Neutrophil (primary cell): ENCODE measurements around the gene RABL3.
"Not testable (repeated sequence)": the region's sequence is repeated elsewhere in the genome, so short reads cannot be mapped to it uniquely, and the experiment has no call there.

Source experiments
- H3K27ac ChIP-seq: fragments of 200-600 bp; sonication (generic); 2 replicates; pipeline ENCODE4 v1.5.1; 2016; ENCODE audit warnings: mild to moderate bottlenecking, moderate library complexity
- H3K27me3 ChIP-seq: fragments of 200-600 bp; sonication (generic); 2 replicates; pipeline ENCODE4 v1.6.0; 2016; ENCODE audit warnings: mild to moderate bottlenecking
- H3K36me3 ChIP-seq: fragments of 200-600 bp; sonication (generic); 2 replicates; pipeline ENCODE4 v1.5.1; 2017
- H3K4me1 ChIP-seq, 2 experiments: fragments of 200-600 bp in 1 of 2; sonication (generic) in 1 of 2; 1 replicate in 1 of 2; 2 replicates in 1 of 2; pipeline versions ENCODE4 v1.5.1 to v1.6.1; 2013 to 2016; ENCODE audit warnings: low read depth in 1 of 2, low read length in 1 of 2, mild to moderate bottlenecking in 1 of 2, moderate library complexity in 1 of 2; ENCODE audit not compliant: control insufficient read depth in 1 of 2, insufficient read depth in 1 of 2
- H3K4me3 ChIP-seq, 2 experiments: fragments of 200-600 bp in 1 of 2; sonication (generic) in 1 of 2; 1 replicate in 1 of 2; 2 replicates in 1 of 2; pipeline ENCODE4 v1.5.1; 2013 to 2016; ENCODE audit warnings: low read depth in 1 of 2, low read length in 1 of 2, mild to moderate bottlenecking in 1 of 2, moderate library complexity in 1 of 2
- H3K9me3 ChIP-seq: fragments of 200-600 bp; sonication (generic); 2 replicates; pipeline ENCODE4 v1.5.1; 2016
- TF ChIP-seq, protein P1 (sequence below): fragments of 200-600 bp; sonication (generic); IDR thresholded peaks from 2 replicates; pipeline ENCODE4 v1.5.1; 2016; ENCODE audit warnings: antibody characterized with exemption

The RABL3 gene

DNA sequence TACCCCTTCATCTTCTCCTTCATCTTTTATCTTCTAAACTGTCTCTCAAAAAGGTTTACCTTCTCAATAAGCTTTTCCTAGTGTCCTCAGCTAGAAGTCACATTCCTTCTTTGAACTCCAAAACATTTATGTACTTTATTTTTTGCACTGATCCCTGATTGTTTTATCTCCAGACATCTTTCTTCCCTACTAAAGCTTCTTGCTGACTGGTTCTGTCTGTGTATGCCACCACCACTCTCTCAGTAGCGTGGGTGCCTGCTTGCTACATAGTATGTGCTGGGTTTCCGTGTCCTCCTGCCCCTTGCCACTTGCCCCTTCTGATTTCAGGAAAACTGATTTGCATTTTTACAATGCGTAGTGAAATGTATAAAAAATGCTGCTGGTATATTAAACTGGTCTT is 24.3 kb upstream of the RABL3 start:
- Histone ChIP-seq H3K36me3 (peaks cover 8% of the 10 kb centered on the region), H3K4me3 (no peak overlapping the region), H3K27ac (no peak overlapping the region), H3K27me3 (no peaks in the 10 kb centered on the region), H3K9me3 (no peaks in the 10 kb centered on the region), H3K4me1 (no peaks in the 10 kb centered on the region)
- TF ChIP-seq, protein P1, sequence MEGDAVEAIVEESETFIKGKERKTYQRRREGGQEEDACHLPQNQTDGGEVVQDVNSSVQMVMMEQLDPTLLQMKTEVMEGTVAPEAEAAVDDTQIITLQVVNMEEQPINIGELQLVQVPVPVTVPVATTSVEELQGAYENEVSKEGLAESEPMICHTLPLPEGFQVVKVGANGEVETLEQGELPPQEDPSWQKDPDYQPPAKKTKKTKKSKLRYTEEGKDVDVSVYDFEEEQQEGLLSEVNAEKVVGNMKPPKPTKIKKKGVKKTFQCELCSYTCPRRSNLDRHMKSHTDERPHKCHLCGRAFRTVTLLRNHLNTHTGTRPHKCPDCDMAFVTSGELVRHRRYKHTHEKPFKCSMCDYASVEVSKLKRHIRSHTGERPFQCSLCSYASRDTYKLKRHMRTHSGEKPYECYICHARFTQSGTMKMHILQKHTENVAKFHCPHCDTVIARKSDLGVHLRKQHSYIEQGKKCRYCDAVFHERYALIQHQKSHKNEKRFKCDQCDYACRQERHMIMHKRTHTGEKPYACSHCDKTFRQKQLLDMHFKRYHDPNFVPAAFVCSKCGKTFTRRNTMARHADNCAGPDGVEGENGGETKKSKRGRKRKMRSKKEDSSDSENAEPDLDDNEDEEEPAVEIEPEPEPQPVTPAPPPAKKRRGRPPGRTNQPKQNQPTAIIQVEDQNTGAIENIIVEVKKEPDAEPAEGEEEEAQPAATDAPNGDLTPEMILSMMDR = no peak

DNA sequence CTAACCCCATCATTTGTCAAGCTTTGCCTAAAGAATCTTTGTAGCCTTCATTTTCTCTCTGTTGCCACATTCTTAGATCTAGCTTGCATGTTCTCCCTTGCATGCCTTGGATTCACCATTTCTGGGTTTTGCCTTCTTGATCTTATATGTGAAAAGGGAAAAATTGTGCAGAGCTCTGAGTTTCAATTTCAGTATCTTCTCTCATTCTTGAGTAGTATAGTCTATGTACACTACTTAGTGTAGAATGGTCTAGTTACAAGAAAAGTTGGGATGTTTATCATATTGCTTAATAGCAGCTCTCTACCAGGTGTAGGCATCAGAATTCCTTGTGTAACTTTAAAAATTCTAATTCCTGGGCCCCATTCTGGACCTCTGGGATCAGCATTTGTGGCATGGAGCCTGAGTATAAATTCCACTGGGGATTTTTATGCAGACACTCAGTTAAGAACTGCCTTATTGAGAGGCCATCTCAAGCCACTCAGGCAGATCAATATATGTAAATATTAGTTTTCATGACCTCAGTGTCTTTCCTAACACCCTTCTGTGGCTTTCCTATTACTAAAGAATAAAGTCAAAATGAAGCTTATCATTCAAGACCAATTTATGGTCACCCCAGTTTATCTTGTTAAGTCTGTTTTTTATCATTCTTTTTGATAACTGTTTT is 23.6 kb upstream of the RABL3 start:
- peaks cover 6% of the 10 kb centered on the region for H3K36me3 ChIP-seq
- no peaks in the 10 kb centered on the region for H3K27me3 ChIP-seq
- no peaks in the 10 kb centered on the region for H3K9me3 ChIP-seq
- no peak overlapping the region for H3K27ac ChIP-seq
- no peaks in the 10 kb centered on the region for H3K4me1 ChIP-seq
- no peak overlapping the region for H3K4me3 ChIP-seq
- TF ChIP-seq, protein P1 = no peak

DNA sequence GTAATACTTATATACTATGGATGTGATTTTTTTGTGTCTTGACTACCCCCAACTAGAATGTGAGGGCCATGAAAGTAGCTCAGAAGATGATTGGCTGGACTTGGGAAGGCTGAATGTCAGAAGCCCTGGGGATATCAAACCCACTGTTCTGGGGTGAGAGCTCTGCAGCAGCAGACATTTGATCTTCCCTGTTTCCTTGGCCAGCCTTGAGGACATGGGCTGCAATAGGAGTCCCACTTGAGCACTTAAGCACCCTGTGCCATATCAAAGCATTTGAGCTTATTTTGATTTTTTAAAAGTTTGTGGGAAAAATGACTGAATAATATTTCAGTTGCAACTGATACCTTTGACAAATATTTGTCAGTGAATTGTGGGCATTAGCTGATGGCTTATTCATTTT is 21.9 kb upstream of the RABL3 start:
- Histone ChIP-seq H3K4me3 (no peak overlapping the region), H3K27ac (no peak overlapping the region), H3K27me3 (no peaks in the 10 kb centered on the region), H3K9me3 (no peaks in the 10 kb centered on the region), H3K4me1 (no peaks in the 10 kb centered on the region), H3K36me3 (no peaks in the 10 kb centered on the region)
- TF ChIP-seq, protein P1 = no peak

DNA sequence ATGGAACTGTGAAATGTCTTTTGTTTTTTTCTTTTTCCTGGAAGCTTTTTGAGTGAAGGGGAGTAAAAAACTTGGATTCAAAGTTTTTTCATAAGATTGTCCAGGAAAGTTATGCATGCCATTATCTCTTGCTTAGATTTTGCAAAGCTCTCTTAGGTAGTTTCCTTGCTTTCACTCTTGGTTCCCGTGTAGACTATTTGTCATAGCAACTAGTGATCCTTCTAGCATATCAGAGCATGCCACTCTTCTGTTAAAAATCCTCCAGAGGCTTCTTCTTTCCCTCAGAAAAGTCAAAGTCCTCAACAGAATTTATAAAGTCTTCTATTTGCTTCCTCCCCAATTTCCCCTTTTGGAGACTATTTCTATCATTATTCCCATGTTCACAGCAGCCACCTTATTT is 21.3 kb upstream of the RABL3 start:
- H3K4me1 ChIP-seq = no peaks in the 10 kb centered on the region
- H3K27ac ChIP-seq = no peak overlapping the region
- H3K36me3 ChIP-seq = no peaks in the 10 kb centered on the region
- H3K9me3 ChIP-seq = no peaks in the 10 kb centered on the region
- TF ChIP-seq, protein P1 = no peak
- no peaks in the 10 kb centered on the region for H3K27me3 ChIP-seq
- H3K4me3 ChIP-seq = no peak overlapping the region

DNA sequence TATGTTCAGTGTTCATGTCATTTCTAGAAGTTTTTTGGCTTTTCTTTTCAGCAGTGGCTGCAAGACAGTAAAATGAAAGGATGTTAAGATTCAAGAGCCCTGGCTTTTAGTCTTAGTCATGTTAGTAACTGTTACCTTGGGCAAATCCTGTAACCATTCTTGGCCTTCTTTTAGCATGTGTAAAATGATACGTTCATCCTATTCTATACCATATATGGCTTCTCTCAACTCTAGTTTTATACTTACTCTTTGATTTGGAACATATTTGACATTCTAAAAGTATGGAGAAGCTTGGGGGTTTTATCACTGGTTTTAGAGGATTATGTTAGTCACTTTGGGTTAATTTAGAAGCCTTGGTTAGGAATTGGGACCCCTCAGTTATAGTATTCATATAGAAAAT is 20.3 kb upstream of the RABL3 start:
- TF ChIP-seq, protein P1 = no peak
- no peak overlapping the region for H3K27ac ChIP-seq

DNA sequence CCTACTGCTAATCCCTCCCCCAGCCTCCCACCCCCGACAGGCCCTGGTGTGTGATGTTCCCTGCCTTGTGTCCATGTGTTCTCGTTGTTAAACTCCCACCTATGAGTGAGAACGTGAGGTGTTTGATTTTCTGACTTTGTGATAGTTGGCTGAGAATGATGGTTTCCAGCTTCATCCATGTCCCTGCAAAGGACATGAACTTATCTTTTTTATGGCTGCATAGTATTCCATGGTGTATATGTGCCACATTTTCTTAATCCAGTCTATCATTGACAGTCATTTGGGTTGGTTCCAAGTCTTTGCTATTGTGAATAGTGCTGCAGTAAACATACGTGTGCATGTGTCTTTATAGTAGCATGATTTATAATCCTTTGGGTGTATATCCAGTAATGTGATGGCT is 16.2 kb upstream of the RABL3 start:
- not testable (repeated sequence) for H3K36me3 ChIP-seq, H3K4me1 ChIP-seq, H3K27ac ChIP-seq, H3K4me3 ChIP-seq, H3K9me3 ChIP-seq, H3K27me3 ChIP-seq

More for the DNA sequence above, 20.3 kb upstream of the RABL3 start:
- Histone ChIP-seq H3K27me3 (no peaks in the 10 kb centered on the region), H3K9me3 (no peaks in the 10 kb centered on the region), H3K36me3 (no peaks in the 10 kb centered on the region), H3K4me3 (no peak overlapping the region), H3K4me1 (no peaks in the 10 kb centered on the region)
